HG03097 (cell line): ENCODE data around the gene MN1.
"Not testable (repeated sequence)": the region's sequence is repeated elsewhere in the genome, so short reads cannot be mapped to it uniquely, and the experiment has no call there.

Source experiments
- ATAC-seq: cut with Tn5 transposase; IDR thresholded peaks from one replicate; pipeline ENCODE4 v1.9.1; 2021; ENCODE audit not compliant: unreplicated experiment, low FRiP score

Gene MN1

DNA sequence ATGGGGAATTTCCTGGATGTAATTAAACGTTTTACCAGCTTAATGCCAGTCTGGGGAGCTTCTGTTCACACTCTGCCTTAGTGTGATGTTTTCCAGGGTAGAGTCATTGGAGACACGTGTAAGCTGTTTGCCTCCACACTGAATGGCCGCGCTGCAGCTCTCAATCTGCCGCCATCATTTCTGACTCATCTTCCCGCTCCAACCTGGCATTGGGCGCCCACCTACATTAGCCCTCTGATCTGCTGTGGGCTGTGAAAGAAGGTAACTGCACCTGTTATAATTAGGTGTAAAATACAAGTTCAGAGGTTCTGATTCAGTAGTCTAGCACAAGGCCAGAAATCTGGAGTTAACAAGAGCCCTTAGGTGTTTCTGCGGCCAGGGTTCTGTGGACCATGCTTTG lies 54.6 kb downstream of the MN1 start:
- ATAC-seq, result no peak

DNA sequence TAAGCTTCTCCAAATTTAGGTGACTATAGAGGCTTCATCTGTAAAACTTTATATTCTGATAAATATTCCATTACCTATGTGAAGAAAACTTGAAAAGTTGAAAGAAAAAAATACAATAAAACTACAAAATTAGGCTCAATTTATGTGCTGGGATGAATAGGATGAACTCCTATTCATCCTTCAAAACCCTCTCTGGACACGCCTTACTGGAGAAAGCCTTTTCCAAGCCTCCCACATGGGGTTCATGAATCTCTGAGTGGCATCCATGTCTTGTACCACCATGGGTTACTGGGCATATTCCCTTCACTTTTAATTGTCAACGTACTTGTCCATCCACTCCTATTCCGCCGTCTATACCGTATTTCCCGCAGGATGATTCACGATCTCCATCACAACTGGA lies 55.7 kb downstream of the MN1 start:
- ATAC-seq, result no peak

GRCh38 chr22:27745154-27745553 lies 56.4 kb downstream of the MN1 start:
- ATAC-seq, result no peak

DNA sequence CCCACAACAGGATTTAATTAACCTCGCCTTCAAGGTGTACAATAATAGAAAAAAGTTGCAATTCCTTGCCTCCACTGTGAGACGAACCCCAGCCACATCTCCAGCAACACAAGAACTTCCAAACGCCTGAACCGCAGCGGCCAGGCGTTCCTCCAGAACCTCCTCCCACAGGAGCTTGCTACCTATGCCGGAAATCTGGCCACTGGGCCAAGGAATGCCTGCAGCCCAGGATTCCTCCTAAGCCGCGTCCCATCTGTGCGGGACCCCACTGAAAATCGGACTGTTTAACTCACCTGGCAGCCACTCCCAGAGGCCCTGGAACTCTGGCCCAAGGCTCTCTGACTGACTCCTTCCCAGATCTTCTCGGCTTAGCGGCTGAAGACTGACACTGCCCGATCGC lies 57.5 kb downstream of the MN1 start:
- not testable (repeated sequence) for ATAC-seq

- no peak for ATAC-seq
These were observed 61.3 kb downstream of the MN1 start for GRCh38 chr22:27740202-27740748.

DNA sequence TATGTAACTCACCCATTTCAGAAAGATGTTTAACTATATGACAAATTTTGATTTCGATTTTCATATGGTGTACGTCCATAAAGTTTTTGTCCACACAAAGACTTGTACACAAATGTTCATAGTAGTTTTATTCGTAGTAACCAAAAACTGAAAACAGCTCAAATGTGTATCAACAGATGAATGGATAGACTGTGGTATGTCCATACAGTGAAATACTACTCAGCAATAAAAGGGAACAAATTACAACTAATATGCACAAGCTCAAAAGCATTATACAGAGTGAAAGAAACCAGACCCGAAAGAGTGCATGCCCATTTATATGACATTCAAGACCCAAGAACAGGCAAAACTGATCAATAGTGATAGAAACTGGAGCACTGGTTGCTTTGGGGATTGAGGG lies 64.0 kb downstream of the MN1 start:
- no peak for ATAC-seq

- no peak for ATAC-seq
These were observed 67.5 kb downstream of the MN1 start for GRCh38 chr22:27734066-27734465.

- ATAC-seq, result no peak
These were observed 68.7 kb downstream of the MN1 start for GRCh38 chr22:27732841-27733240.

DNA sequence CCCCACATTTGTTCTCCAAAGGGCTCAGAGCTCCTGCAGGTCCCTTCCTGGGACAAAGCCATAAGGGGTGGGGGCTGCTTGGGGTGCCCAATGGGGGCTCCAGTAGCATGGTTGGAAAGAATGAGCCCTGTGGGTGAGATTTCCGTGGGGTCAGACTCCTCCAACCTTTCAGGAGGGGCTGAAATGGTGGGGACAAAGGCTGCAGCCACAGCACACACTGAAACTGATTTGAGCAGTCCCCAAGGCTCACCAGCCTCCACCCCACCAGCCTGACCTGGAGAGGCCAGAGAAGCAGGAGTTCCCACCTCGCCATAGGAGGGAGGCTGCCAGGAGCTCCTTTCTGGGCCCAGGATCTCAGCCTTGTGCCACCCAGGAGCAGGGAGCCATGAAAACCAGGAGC lies 69.2 kb downstream of the MN1 start:
- no peak for ATAC-seq

- ATAC-seq, result no peak
These were observed 69.9 kb downstream of the MN1 start for GRCh38 chr22:27731621-27732020.

GRCh38 chr22:27730641-27731433 lies 70.7 kb downstream of the MN1 start:
- ATAC-seq, result no peak

- ATAC-seq, result no peak
These were observed 72.3 kb downstream of the MN1 start for GRCh38 chr22:27729246-27729645.

DNA sequence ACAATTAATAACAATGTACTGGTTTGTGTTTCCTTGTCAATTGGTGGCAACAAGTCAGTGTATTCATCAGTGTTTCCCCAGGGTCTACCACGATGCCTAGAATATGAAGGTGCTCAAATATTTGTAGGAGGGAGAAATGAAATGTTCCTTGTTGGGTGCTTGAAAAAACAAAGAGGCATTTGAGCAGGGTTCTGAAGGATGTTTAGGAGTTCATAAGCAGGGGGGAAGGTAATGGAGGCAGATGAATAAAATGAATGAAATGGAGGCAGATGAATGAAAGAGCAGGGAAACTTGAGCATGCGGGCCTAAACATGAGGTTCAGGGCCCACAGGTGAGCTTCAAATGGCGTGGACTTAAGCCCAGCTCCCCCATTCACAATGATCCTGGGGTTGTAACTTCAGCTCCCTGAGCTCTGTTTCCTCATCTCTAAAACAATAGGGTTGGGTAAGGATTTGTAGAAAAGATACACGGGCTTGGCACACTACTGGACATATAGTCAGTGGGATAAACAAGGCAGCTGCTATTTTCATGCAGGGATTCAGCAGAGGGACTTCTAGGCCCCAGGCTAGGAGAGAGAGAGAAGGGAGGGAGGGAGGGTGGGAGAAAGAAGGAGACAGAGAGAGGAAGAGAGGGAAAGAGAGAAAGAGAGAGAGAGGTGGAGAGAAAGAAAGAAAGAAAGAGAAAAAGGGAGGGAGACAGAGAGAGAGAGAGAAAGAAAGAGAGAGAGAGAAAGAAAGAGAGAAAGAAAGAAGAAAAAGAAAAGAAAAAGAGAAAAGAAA lies 73.7 kb downstream of the MN1 start:
- ATAC-seq, result no peak

- ATAC-seq, result no peak
These were observed 74.7 kb downstream of the MN1 start for GRCh38 chr22:27726686-27727449.

DNA sequence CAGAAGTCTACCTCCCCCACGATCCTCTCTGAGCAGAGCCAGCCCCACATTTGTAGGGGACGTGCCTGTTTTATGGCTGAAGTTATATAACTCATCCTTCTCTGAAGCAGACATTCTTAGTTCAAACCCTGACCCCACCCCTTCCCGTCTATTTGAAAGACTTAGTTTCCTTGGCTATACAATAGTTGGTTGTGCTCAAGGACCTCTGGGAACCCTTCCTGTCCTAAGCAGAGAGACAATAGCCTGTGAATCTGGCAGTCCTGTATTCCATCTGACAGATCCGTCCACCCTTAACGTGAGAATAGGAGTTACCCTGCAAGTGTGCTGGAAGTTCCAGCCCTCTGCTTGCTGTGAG lies 75.2 kb downstream of the MN1 start:
- no peak for ATAC-seq

- ATAC-seq, result no peak
These were observed 75.9 kb downstream of the MN1 start for GRCh38 chr22:27725661-27726060.

GRCh38 chr22:27724709-27725108 lies 76.8 kb downstream of the MN1 start:
- no peak for ATAC-seq

GRCh38 chr22:27724157-27724556 lies 77.4 kb downstream of the MN1 start:
- ATAC-seq, result no peak

- ATAC-seq, result no peak
These were observed 77.8 kb downstream of the MN1 start for GRCh38 chr22:27723708-27724107.

- no peak for ATAC-seq
These were observed 78.4 kb downstream of the MN1 start for GRCh38 chr22:27723158-27723557.

- no peak for ATAC-seq
These were observed 80.7 kb downstream of the MN1 start for GRCh38 chr22:27720860-27721259.
